Stimulated activated CD8-positive, alpha-beta memory T cell treated with anti-CD3 and anti-CD28 coated beads, Interleukin-7, amount 100 ng/mL, for 4 hours (primary cell): Measurements from ENCODE around the gene CELF4.

ENCODE experiments used
- DNase-seq, 2 donors: peaks; one replicate each; pipeline ENCODE4 v3.0.0-alpha.2; 2020; ENCODE audit warnings: low read depth in 2 of 2

The CELF4 gene

GRCh38 chr18:37524498-37525261 lies 40.9 kb downstream of the CELF4 start:
- DNase-seq = no peak

GRCh38 chr18:37524139-37524497 lies 41.5 kb downstream of the CELF4 start:
- no peak for DNase-seq

GRCh38 chr18:37521510-37522465 lies 43.8 kb downstream of the CELF4 start:
- no peak for DNase-seq

GRCh38 chr18:37520508-37520907 lies 45.1 kb downstream of the CELF4 start:
- DNase-seq = no peak

DNA sequence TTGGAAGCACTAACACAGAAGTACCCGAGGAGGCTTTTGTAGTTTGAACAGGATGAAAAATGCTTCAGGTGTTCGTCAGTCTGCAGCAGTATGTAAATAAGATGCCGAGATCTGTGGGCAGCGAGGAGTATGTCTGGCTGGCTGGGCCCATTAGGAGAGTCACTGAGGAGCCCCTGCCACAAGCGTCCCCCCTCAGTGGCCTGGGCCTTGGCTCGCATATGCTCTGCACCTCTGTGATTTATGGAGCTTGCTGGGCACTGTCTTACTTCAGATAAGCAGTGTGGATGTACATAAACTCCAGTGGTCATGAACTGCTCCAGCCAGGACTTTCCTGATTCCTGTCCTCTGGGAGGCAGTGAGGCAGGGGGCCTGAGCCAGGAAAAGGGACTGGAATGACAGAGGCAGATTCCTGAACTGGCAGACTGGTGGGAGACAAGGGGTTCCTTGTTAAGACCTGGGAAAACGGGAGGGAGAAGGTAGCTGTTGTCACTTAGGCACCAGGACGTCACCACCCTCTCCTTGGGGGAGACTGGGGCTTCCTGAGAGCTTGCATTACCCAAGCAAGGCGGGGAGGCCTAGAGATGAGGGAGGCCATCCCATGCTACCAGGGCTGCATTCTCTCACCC lies 46.0 kb downstream of the CELF4 start:
- no peak for DNase-seq

GRCh38 chr18:37516361-37516853 lies 49.2 kb downstream of the CELF4 start:
- DNase-seq = no peak

DNA sequence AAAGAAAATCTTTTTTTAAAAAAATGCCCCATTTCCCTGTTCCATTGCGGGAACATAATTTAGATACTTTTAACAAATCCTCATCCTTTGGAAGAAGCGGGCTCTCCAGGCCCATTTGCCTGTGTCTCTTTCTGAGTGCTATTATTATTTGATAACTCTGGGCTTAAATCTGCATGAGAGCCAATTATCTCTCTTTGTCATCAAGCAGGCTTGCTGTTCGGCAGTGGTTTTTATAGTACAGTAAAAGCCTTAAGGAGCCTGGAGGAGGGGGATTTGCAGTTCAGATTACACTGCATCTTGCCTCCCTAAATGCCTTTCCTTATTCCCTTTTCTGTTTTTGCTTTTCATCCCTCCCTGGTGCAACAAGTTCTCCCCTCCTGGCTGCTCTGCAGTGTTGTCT lies 50.6 kb downstream of the CELF4 start:
- DNase-seq = no peak

DNA sequence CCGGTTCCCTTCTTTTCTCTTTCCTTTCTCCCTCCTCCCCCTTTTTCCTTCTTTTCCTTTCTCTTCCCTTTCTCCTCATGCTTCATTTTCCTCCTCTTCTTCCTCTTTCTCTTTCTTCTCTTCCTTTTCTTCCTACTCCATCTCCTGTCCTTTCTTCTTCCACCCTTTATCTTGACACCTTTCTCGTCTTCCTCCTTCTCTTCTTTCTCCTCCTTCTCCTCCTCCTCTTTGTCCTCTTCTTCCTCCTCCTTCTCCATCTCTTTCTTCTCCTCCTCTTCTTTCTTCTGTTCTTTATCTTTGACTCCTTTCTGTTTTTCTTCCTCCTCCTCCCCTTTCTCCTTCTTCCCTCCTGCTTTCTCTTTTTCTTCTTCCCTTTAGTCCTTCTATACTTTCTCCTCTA lies 53.2 kb downstream of the CELF4 start:
- no peak for DNase-seq

DNA sequence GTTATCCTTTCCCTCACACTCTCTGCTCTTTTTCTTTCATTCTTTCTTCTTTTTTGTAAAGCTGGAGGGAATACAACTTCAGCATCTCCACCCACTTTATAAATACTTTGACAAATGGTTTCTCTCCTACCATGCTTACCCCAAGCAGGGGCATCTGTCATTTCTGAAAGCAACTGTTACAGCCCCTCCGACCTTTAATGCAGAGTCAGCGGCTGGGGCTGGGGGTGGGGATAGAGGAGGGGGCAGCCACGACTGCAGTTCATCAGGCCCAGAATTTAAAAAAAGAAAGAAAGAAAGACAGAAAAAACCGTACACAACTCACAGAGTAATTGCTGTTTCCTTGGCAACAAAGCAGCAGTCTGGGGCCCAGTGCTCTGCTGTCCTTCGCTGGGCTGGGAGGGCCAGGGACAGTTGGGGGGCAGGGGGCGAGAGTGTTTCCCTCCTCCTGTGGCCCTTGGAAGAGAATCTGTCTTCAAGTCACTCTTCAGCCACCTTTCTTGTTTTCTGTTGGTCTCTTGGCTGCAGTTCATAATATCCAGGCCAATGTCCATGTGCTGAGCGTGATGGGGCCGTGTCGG lies 53.8 kb downstream of the CELF4 start:
- no peak for DNase-seq

DNA sequence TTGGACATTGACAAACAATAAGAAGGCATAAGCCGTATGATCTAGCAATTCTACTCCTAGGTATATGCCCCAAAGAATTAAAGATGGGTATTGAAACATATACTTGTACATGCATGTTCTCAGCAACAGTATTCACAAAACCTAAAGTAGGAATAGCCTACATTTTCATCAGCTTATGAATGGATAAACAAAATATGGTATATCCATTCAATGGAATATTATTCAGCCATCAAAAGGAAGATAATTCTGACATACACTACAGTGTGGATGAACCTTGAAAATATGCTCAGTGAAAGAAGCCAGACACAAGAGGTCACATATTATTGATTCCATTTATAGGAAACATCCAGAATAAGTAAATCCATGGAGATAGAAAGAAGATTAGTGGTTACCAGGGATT lies 56.0 kb downstream of the CELF4 start:
- DNase-seq = no peak

GRCh38 chr18:37508207-37508606 lies 57.4 kb downstream of the CELF4 start:
- no peak for DNase-seq

DNA sequence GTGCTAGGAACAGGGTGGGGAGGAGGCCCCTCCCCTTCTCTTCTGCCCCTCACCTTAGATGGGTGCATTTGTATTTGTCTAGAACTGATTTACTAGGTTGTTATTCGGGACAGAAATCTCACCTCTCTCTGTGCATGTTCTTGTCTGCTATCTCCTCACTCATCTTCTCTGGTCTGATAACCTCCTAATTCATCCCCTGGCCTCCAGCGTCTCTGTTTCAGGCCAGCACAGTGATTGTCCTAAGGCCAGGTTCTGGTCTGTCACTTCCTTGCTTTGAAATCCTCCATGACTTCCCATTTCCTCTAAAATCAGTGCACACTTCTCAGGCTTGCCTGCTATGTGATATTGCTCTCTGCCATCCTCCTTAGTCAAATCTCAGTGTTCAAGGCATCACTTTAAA lies 58.4 kb downstream of the CELF4 start:
- no peak for DNase-seq

GRCh38 chr18:37506001-37506400 lies 59.6 kb downstream of the CELF4 start:
- no peak for DNase-seq

DNA sequence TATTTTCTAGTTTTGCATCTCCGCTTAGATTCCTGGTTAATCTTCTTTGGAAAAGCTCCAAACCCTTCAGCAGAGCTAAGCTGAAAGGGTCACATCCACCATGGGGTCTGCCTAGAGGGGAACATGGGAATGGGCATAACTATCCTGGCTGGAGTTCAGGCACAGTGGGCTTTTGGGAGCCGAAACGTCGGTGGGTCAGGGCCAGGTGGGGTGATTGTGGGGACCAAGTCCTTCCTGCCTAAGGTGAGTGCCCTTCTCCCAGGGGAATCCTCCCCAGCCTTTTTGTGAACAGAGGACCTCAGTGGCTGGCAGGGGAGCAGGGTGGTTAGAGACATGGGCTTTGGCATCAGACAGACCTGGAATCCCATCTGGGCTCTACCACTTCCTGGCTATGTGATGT lies 60.3 kb downstream of the CELF4 start:
- DNase-seq = no peak

DNA sequence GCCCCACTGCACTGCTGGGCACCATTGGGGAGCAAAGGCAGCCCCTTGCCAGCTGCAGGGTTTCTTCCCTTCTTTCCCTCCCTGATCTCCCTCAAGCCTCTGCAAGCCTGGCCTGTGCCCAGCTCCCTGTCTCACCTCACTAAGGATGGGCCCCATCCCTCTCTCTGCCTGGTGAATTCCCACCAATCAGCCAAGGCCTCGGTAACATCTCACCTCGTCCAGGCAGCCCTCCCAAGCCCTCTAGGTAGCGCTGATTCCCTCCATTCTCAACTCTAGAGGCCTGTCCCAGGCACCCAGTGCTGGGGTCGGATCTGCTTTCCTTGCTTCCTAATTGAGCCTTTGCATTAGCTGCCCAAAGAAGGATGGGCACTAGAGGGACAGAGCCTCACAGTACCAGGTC lies 63.0 kb downstream of the CELF4 start:
- no peak for DNase-seq

- no peak for DNase-seq
Observed at GRCh38 chr18:37502036-37502435, 63.6 kb downstream of the CELF4 start.

DNA sequence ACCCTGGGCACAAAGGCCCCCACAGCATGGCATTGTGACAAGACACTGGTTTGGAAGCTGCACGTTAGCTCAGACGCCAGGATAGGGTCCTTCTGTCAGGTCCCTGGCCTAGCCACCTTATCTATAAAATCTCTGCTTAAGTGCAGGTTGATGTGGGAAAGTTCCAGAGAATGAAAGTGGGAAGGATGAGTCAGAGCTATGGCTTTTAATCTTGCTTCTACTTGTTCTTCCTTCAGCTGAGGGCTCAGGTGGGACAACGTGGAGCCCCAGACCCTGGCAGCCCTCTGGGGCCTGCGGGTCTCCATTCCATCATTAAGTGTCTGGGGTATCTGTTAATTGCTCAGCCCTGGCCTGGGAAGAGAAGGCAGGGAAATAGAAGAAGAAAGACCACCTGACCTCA lies 64.5 kb downstream of the CELF4 start:
- no peak for DNase-seq

DNA sequence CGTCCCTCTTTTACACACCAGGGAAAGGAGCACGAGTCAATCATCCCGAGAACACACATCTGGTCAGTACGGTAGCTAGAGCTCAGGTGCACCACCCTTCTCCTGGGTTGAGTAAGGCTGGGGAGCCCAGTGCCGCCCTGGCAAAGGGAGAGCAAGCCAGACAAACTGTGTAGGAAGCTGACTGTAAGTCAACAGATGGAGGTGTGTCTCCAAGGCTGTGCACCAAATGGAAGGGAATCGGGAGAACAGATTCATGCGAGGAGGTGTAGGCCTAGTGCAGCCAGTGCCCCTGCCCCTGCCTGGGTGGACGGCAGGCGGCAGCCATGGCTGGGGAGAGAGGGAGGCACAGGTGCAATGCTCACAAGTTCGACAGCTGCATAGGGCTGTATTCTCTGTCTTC lies 65.7 kb downstream of the CELF4 start:
- DNase-seq = no peak

GRCh38 chr18:37499044-37499443 lies 66.6 kb downstream of the CELF4 start:
- DNase-seq = no peak

DNA sequence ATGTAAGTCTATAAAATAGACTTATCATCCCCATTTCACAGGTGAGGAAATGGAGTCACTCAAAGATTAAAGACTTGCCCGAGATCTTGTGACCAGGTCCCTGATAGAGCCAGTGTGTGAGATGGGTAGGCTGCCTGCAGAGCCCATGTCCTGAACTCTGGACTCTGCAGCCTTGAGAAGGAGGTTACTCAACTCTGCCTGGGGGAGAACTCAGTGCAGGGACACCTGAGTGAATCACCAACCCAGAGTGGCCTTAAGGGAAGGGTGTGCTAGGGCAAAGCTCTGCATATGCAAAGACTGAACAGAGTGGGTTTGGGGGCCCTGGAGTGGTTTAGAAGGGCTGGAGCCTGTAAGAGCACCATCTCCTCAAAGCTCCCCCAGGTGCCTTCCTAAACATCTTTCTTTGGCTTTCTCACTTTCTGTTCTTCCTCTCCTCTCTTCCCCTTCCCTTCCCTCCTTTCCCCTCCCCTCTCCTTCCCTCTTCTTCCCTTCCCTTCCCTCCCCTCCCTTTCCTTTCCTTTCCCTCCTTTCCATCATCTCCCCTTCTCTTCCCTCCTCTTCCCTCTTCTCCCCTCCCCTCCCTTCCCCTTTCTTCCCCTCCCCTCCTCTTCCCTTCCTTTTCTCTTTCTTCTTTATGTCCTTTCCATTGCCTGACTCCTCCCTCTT lies 67.6 kb downstream of the CELF4 start:
- no peak for DNase-seq

- DNase-seq = no peak
Observed at GRCh38 chr18:37496568-37496967, 69.0 kb downstream of the CELF4 start.

GRCh38 chr18:37495354-37495753 lies 70.2 kb downstream of the CELF4 start:
- no peak for DNase-seq
